Loucy (cell line): ENCODE measurements around the gene SCRN3.
"Not testable (repeated sequence)": the region's sequence is repeated elsewhere in the genome, so short reads cannot be mapped to it uniquely, and the experiment has no call there.

Experiments used
- H2AFZ ChIP-seq: fragments of 200-600 bp; sonication (generic); 2 replicates; pipeline ENCODE4 v1.6.0; 2016; ENCODE audit warnings: antibody characterized with exemption, mild to moderate bottlenecking, low read length, moderate library complexity
- H3F3A ChIP-seq: fragments of 200-600 bp; 2 replicates; pipeline ENCODE4 v1.6.0; 2016; ENCODE audit warnings: antibody characterized with exemption, low read depth, mild to moderate bottlenecking
- H3K27me3 ChIP-seq: fragments of 200-600 bp; sonication (generic); 2 replicates; pipeline ENCODE4 v1.6.1; 2014; ENCODE audit warnings: low read length, mild to moderate bottlenecking; ENCODE audit not compliant: insufficient read depth, poor library complexity, severe bottlenecking
- H3K36me3 ChIP-seq: fragments of 200-600 bp; sonication (generic); 2 replicates; pipeline ENCODE4 v1.6.1; 2016; ENCODE audit warnings: low read length; ENCODE audit not compliant: insufficient read depth
- H3K4me1 ChIP-seq: fragments of 200-600 bp; sonication (generic); 2 replicates; pipeline ENCODE4 v1.5.1; 2014; ENCODE audit warnings: low read length, mild to moderate bottlenecking; ENCODE audit not compliant: insufficient read depth, poor library complexity, severe bottlenecking
- H3K4me2 ChIP-seq: fragments of 200-600 bp; sonication (generic); 2 replicates; pipeline ENCODE4 v1.6.0; 2014; ENCODE audit warnings: antibody characterized with exemption, low read length, low read depth, mild to moderate bottlenecking; ENCODE audit not compliant: poor library complexity, severe bottlenecking
- H3K4me3 ChIP-seq: fragments of 200-600 bp; sonication (generic); 2 replicates; pipeline ENCODE4 v1.5.1; 2014; ENCODE audit warnings: low read length, mild to moderate bottlenecking, mixed read lengths; ENCODE audit not compliant: poor library complexity, severe bottlenecking
- H3K79me2 ChIP-seq: fragments of 200-600 bp; sonication (generic); 2 replicates; pipeline ENCODE4 v1.6.1; 2014; ENCODE audit warnings: low read length; ENCODE audit not compliant: insufficient read depth
- H3K9ac ChIP-seq: fragments of 200-600 bp; sonication (generic); 2 replicates; pipeline ENCODE4 v1.6.0; 2014; ENCODE audit warnings: mild to moderate bottlenecking, low read depth, low read length, moderate library complexity; ENCODE audit not compliant: poor library complexity, severe bottlenecking
- H3K9me2 ChIP-seq: fragments of 200-600 bp; sonication (generic); replicated peaks from 2 replicates; pipeline ENCODE4 v1.6.1; 2016; ENCODE audit warnings: low read depth, low read length, mixed read lengths
- H3K9me3 ChIP-seq: fragments of 200-600 bp; sonication (generic); 2 replicates; pipeline ENCODE4 v1.6.1; 2014; ENCODE audit warnings: mild to moderate bottlenecking, antibody characterized with exemption, low read length, low read depth; ENCODE audit not compliant: insufficient read depth
- H4K20me1 ChIP-seq: fragments of 200-600 bp; sonication (generic); 2 replicates; pipeline ENCODE4 v1.6.0; 2014; ENCODE audit warnings: antibody characterized with exemption, low read length, mild to moderate bottlenecking; ENCODE audit not compliant: insufficient read depth, poor library complexity, severe bottlenecking
- EZH2phosphoT487 ChIP-seq: fragments of 200-600 bp; IDR thresholded peaks from 2 replicates; pipeline ENCODE4 v1.6.1; 2018; ENCODE audit warnings: antibody characterized with exemption, mild to moderate bottlenecking, moderate library complexity, borderline replicate concordance
- TF ChIP-seq, protein P1 (sequence below): fragments of 200-600 bp; sonication (generic); conservative IDR thresholded peaks from 2 replicates; pipeline ENCODE4 v1.5.1; 2014; ENCODE audit warnings: mild to moderate bottlenecking, antibody characterized with exemption, low read length

Gene SCRN3

GRCh38 chr2:174376967-174377366 is 18.6 kb upstream of the SCRN3 start:
- Histone ChIP-seq H2AFZ (no peak overlapping the region), H3K4me1 (no peaks in the 10 kb centered on the region), H3K9ac (no peak overlapping the region), H3K79me2 (no peaks in the 10 kb centered on the region), H3K9me2 (no peaks in the 10 kb centered on the region), H3K36me3 (peaks cover 75% of the 10 kb centered on the region), H3K27me3 (no peaks in the 10 kb centered on the region), H4K20me1 (no peaks in the 10 kb centered on the region), H3F3A (no peaks in the 10 kb centered on the region), H3K4me2 (no peak overlapping the region), H3K4me3 (no peak overlapping the region), H3K9me3 (no peaks in the 10 kb centered on the region)
- TF ChIP-seq EZH2phosphoT487: no peak
- TF ChIP-seq, protein P1, sequence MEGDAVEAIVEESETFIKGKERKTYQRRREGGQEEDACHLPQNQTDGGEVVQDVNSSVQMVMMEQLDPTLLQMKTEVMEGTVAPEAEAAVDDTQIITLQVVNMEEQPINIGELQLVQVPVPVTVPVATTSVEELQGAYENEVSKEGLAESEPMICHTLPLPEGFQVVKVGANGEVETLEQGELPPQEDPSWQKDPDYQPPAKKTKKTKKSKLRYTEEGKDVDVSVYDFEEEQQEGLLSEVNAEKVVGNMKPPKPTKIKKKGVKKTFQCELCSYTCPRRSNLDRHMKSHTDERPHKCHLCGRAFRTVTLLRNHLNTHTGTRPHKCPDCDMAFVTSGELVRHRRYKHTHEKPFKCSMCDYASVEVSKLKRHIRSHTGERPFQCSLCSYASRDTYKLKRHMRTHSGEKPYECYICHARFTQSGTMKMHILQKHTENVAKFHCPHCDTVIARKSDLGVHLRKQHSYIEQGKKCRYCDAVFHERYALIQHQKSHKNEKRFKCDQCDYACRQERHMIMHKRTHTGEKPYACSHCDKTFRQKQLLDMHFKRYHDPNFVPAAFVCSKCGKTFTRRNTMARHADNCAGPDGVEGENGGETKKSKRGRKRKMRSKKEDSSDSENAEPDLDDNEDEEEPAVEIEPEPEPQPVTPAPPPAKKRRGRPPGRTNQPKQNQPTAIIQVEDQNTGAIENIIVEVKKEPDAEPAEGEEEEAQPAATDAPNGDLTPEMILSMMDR: no peak

DNA sequence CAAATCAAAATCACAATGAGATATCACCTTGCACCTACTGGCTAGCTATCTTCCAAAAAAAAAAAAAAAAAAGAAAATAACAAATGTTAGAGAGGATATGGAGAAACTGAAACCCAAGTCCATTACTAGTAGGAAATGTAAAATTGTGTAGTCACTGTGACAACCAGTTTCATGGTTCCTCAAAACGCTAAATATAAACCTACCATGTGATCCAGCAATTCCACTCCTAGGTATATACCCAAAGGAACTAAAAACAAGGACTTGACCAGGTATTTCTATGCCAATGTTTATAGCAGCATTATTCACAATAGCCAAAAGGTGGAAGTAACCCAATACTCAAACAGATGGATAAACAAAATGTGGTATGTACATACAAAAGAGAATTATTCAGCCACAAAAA is 11.7 kb upstream of the SCRN3 start:
- H3K9ac ChIP-seq: no peak overlapping the region
- no peaks in the 10 kb centered on the region for H3K9me3 ChIP-seq
- H2AFZ ChIP-seq: no peak overlapping the region
- no peaks in the 10 kb centered on the region for H4K20me1 ChIP-seq
- H3K9me2 ChIP-seq: no peaks in the 10 kb centered on the region
- no peaks in the 10 kb centered on the region for H3F3A ChIP-seq
- TF ChIP-seq, protein P1: no peak
- TF ChIP-seq EZH2phosphoT487: no peak
- peaks cover 10% of the 10 kb centered on the region; the same call in 1 of the 2 replicates for H3K79me2 ChIP-seq
- H3K27me3 ChIP-seq: no peaks in the 10 kb centered on the region
- H3K36me3 ChIP-seq: peaks cover 57% of the 10 kb centered on the region
- H3K4me3 ChIP-seq: no peak overlapping the region
- H3K4me2 ChIP-seq: no peak overlapping the region
- no peaks in the 10 kb centered on the region for H3K4me1 ChIP-seq

DNA sequence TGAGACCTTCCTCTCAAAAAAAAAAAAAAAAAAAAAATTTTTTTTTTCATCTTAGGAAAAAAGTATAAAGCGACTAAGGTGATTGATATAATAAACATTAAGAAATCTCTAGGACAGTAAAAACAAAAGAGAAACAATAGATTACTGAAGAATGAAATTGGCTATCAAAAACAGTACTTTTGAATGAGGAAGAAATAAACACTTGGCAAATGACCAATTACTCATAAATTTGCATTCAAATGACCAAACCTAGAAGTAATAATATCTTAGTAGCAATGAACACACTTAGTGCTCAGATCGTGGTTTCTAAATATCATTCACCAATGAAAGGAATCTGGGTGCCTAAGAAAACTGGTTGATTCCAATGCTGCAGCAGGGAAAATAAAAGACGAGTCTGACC is 10.3 kb upstream of the SCRN3 start:
- Histone ChIP-seq H3F3A (no peaks in the 10 kb centered on the region), H3K79me2 (peaks cover 16% of the 10 kb centered on the region; the same call in 1 of the 2 replicates), H3K36me3 (peaks cover 47% of the 10 kb centered on the region; the same call in 1 of the 2 replicates)

DNA sequence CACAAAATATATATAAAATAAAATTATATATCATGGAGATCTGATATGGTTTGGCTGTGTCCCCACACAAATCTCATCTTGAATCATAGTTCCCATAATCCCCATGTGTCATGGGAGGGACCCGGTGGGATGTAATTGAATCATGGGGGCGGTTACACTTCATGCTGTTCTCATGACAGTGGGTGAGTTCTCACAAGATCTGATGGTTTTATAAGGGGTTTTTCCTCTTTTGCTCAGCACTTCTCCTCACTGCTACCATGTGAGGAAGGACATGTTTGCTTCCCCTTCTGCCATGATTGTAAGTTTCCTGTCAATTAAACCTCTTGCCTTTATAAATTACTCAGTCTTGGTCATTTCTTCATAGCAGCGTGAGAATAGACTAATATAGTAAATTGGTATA is 6.8 kb upstream of the SCRN3 start:
- Histone ChIP-seq H4K20me1 (peaks cover 15% of the 10 kb centered on the region), H3K4me1 (peaks cover 12% of the 10 kb centered on the region), H3K36me3 (peaks cover 27% of the 10 kb centered on the region; the same call in 1 of the 2 replicates), H3K79me2 (peaks cover 43% of the 10 kb centered on the region)
- not testable (repeated sequence) for H3K27me3 ChIP-seq, H3F3A ChIP-seq, H3K4me3 ChIP-seq, H3K4me2 ChIP-seq, H3K9me2 ChIP-seq, H2AFZ ChIP-seq, H3K9me3 ChIP-seq, H3K9ac ChIP-seq

More for the DNA sequence above, 10.3 kb upstream of the SCRN3 start:
- Histone ChIP-seq H3K9me3 (no peaks in the 10 kb centered on the region), H3K4me1 (no peaks in the 10 kb centered on the region), H3K9ac (no peak overlapping the region), H4K20me1 (no peaks in the 10 kb centered on the region), H3K27me3 (no peaks in the 10 kb centered on the region), H2AFZ (no peak overlapping the region), H3K4me2 (no peak overlapping the region), H3K4me3 (no peak overlapping the region), H3K9me2 (no peaks in the 10 kb centered on the region)
- no peak for TF ChIP-seq EZH2phosphoT487
